Parathyroid adenoma (tissue), 2 donors: Measurements from ENCODE around the gene PIEZO1.

Source experiments
- H2AFZ ChIP-seq: fragments of 300-600 bp; sonication (generic); one replicate; pipeline ENCODE4 v1.7.0; 2017; ENCODE audit warnings: antibody characterized with exemption, mild to moderate bottlenecking
- H3K27ac ChIP-seq: fragments of 300-600 bp; sonication (generic); one replicate; pipeline ENCODE4 v1.7.0; 2017
- H3K27me3 ChIP-seq: fragments of 300-600 bp; sonication (generic); one replicate; pipeline ENCODE4 v1.7.0; 2017; ENCODE audit warnings: low read length; ENCODE audit not compliant: control insufficient read depth, insufficient read depth
- H3K36me3 ChIP-seq: fragments of 300-600 bp; sonication (generic); one replicate; pipeline ENCODE4 v1.7.0; 2017; ENCODE audit warnings: low read length; ENCODE audit not compliant: control insufficient read depth, insufficient read depth
- H3K4me1 ChIP-seq: fragments of 300-600 bp; sonication (generic); one replicate; pipeline ENCODE4 v1.7.0; 2017; ENCODE audit warnings: control low read depth
- H3K4me2 ChIP-seq: fragments of 300-600 bp; sonication (generic); one replicate; pipeline ENCODE4 v1.7.0; 2017; ENCODE audit warnings: low read length
- H3K4me3 ChIP-seq: fragments of 300-600 bp; sonication (generic); one replicate; pipeline ENCODE4 v1.7.0; 2017; ENCODE audit warnings: low read depth, low read length
- H3K79me2 ChIP-seq: fragments of 300-600 bp; sonication (generic); one replicate; pipeline ENCODE4 v1.7.0; 2017; ENCODE audit warnings: control low read depth
- H3K9ac ChIP-seq: fragments of 300-600 bp; sonication (generic); one replicate; pipeline ENCODE4 v1.7.0; 2017; ENCODE audit warnings: mild to moderate bottlenecking
- H3K9me3 ChIP-seq: fragments of 300-600 bp; sonication (generic); one replicate; pipeline ENCODE4 v1.7.0; 2017; ENCODE audit warnings: low read length; ENCODE audit not compliant: control insufficient read depth
- CTCF ChIP-seq: fragments of 300-600 bp; sonication (generic); IDR thresholded peaks from one replicate; pipeline ENCODE4 v1.7.0; 2017; ENCODE audit warnings: antibody characterized with exemption, mild to moderate bottlenecking
- donor health status: primary hyperparathyroidism.

The PIEZO1 gene

GRCh38 chr16:88747588-88748301 lies 37.3 kb downstream of the PIEZO1 start:
- H3K27ac ChIP-seq, result no peak overlapping the region

GRCh38 chr16:88746506-88746905 lies 38.5 kb downstream of the PIEZO1 start:
- H3K4me3 ChIP-seq, result no peak overlapping the region
- H3K79me2 ChIP-seq, result no peaks in the 10 kb centered on the region

More at GRCh38 chr16:88747588-88748301, 37.3 kb downstream of the PIEZO1 start:
- no peak overlapping the region for H2AFZ ChIP-seq
- no peaks in the 10 kb centered on the region for H3K4me1 ChIP-seq
- H3K9ac ChIP-seq, result no peak overlapping the region
- peak; percentile 9 for TF ChIP-seq CTCF
- no peaks in the 10 kb centered on the region for H3K36me3 ChIP-seq
- no peaks in the 10 kb centered on the region for H3K79me2 ChIP-seq
- no peak overlapping the region for H3K4me3 ChIP-seq
- no peaks in the 10 kb centered on the region for H3K27me3 ChIP-seq
- H3K4me2 ChIP-seq, result no peak overlapping the region
- H3K9me3 ChIP-seq, result no peaks in the 10 kb centered on the region

GRCh38 chr16:88744577-88745521 lies 40.2 kb downstream of the PIEZO1 start:
- Histone ChIP-seq H3K27ac (no peak overlapping the region), H2AFZ (no peak overlapping the region), H3K9me3 (no peaks in the 10 kb centered on the region), H3K4me1 (no peaks in the 10 kb centered on the region), H3K4me2 (no peak overlapping the region), H3K79me2 (no peaks in the 10 kb centered on the region), H3K36me3 (no peaks in the 10 kb centered on the region), H3K27me3 (no peaks in the 10 kb centered on the region), H3K4me3 (no peak overlapping the region), H3K9ac (no peak overlapping the region)
- no peak for TF ChIP-seq CTCF

More at GRCh38 chr16:88746506-88746905, 38.5 kb downstream of the PIEZO1 start:
- H3K27me3 ChIP-seq, result no peaks in the 10 kb centered on the region
- H3K4me2 ChIP-seq, result no peak overlapping the region
- H3K9me3 ChIP-seq, result no peaks in the 10 kb centered on the region
- no peak overlapping the region for H2AFZ ChIP-seq
- no peak for TF ChIP-seq CTCF
- H3K36me3 ChIP-seq, result no peaks in the 10 kb centered on the region
- H3K27ac ChIP-seq, result no peak overlapping the region
- H3K4me1 ChIP-seq, result no peaks in the 10 kb centered on the region
- H3K9ac ChIP-seq, result no peak overlapping the region

- H3K9ac ChIP-seq, result no peak overlapping the region
- H3K4me1 ChIP-seq, result peaks cover 5% of the 10 kb centered on the region
- H3K4me3 ChIP-seq, result no peak overlapping the region
- TF ChIP-seq CTCF, result peak; percentile 73
- H3K9me3 ChIP-seq, result no peaks in the 10 kb centered on the region
- no peaks in the 10 kb centered on the region for H3K79me2 ChIP-seq
- H3K27me3 ChIP-seq, result no peaks in the 10 kb centered on the region
- no peak overlapping the region for H3K27ac ChIP-seq
- H2AFZ ChIP-seq, result no peak overlapping the region
- H3K4me2 ChIP-seq, result no peak overlapping the region
- H3K36me3 ChIP-seq, result no peaks in the 10 kb centered on the region
Observed at GRCh38 chr16:88743693-88744576, 41.1 kb downstream of the PIEZO1 start.
